ENCODE data around the gene NELL1. TPM values are rescaled to one million over a fixed set of nuclear protein-coding genes. Genes with fewer than 3 reads are reported as not detected.

NELL1 gene
- total and polyA plus RNA-seq, 2 experiments from 2014 or later: not detected

DNA sequence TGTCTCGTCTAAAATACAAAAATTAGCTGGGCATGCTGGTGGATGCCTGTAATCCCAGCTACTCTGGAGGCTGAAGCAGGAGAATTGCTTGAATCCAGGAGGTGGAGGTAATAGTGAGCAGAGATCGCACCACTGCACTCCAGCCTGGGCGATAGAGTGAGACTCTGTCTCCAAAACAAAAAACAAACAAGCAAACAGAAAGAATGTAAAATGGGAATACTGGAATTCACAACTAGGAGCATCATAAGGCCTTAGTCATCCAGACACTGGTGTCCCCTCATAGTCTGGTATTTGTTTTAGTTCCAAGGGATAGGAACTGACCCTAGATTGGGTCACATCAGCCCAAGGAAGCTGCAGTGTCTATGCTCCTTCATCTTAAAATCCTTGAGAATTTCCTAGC lies 520.8 kb downstream of the NELL1 start:
- in situ Hi-C loops (cut with MboI): no loop called here
- no peak for DNase-seq
- H3K79me2 ChIP-seq (ENCODE audit: insufficient read depth): no peaks in the 10 kb centered on the region
- no peak for TF ChIP-seq EZH2 (IDR thresholded peaks at IDR 0.05; ENCODE audit: insufficient read depth, poor library complexity, severe bottlenecking)
- no peak for TF ChIP-seq EZH2phosphoT487 (IDR thresholded peaks at IDR 0.05; ENCODE audit: insufficient read depth, low read depth)
- WGBS, 2 experiments (ENCODE audit: low coverage in 1 of 2, low lambda C conversion rate in 2 of 2, missing lambda C conversion rate in 2 of 2): 37 to 45% methylated on average over 3 of the region's 3 CpGs
- no peaks in the 10 kb centered on the region for H3K27me3 ChIP-seq (replicated peaks; ENCODE audit: insufficient read depth)
- H3F3A ChIP-seq (ENCODE audit: insufficient read depth): no peaks in the 10 kb centered on the region
- no peak overlapping the region for H2AFZ ChIP-seq
- no peak overlapping the region for H3K9ac ChIP-seq
- no peaks in the 10 kb centered on the region for H3K9me2 ChIP-seq (ENCODE audit: insufficient read depth)
- no peak overlapping the region for H3K27ac ChIP-seq
- H3K4me1 ChIP-seq (ENCODE audit: insufficient read depth): no peaks in the 10 kb centered on the region
- no peak overlapping the region for H3K4me3 ChIP-seq
- no peaks in the 10 kb centered on the region for H3K9me3 ChIP-seq (ENCODE audit: low read depth)
- no peak overlapping the region for H3K4me2 ChIP-seq (ENCODE audit: unreplicated experiment)
- no peaks in the 10 kb centered on the region for H3K36me3 ChIP-seq (ENCODE audit: low read depth)
- no peaks in the 10 kb centered on the region for H4K20me1 ChIP-seq (ENCODE audit: insufficient read depth)

DNA sequence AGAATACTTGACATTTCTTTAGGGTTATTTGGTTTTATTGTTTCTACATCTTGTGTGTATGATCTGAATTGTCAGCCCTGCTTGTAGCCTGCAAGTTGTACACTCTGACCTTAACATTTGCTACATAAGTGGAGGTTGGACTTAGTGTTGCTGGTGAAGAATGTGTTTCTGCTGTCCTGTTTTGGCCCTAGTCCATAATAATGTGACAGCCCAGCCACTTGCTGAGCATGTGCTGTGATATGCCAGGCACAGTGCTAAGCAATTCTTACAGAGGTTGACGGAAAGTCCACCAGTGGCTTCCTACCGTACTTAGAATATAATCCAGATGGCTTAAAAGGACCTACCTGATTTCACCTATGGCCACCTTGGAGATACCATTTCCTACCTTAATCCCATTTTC lies 526.6 kb downstream of the NELL1 start:
- H3K4me2 ChIP-seq (ENCODE audit: unreplicated experiment): no peak overlapping the region
- H3K27ac ChIP-seq: no peak overlapping the region
- no peak for DNase-seq
- H3K79me2 ChIP-seq (ENCODE audit: insufficient read depth): no peaks in the 10 kb centered on the region
- H3K27me3 ChIP-seq (replicated peaks; ENCODE audit: insufficient read depth): no peaks in the 10 kb centered on the region
- in situ Hi-C loops (cut with MboI): no loop called here
- no peak for TF ChIP-seq EZH2phosphoT487 (IDR thresholded peaks at IDR 0.05; ENCODE audit: insufficient read depth, low read depth)
- no peak for TF ChIP-seq EZH2 (IDR thresholded peaks at IDR 0.05; ENCODE audit: insufficient read depth, poor library complexity, severe bottlenecking)
- H3K9ac ChIP-seq: no peak overlapping the region
- WGBS, 2 experiments (ENCODE audit: low coverage in 1 of 2, low lambda C conversion rate in 2 of 2, missing lambda C conversion rate in 2 of 2): 22 to 28% methylated on average over 2 of the region's 2 CpGs
- H3K36me3 ChIP-seq (ENCODE audit: low read depth): no peaks in the 10 kb centered on the region
- H4K20me1 ChIP-seq (ENCODE audit: insufficient read depth): no peaks in the 10 kb centered on the region
- H3K9me2 ChIP-seq (ENCODE audit: insufficient read depth): no peaks in the 10 kb centered on the region
- no peaks in the 10 kb centered on the region for H3F3A ChIP-seq (ENCODE audit: insufficient read depth)
- no peak overlapping the region for H2AFZ ChIP-seq
- H3K4me1 ChIP-seq (ENCODE audit: insufficient read depth): no peaks in the 10 kb centered on the region
- H3K4me3 ChIP-seq: no peak overlapping the region
- no peaks in the 10 kb centered on the region for H3K9me3 ChIP-seq (ENCODE audit: low read depth)

DNA sequence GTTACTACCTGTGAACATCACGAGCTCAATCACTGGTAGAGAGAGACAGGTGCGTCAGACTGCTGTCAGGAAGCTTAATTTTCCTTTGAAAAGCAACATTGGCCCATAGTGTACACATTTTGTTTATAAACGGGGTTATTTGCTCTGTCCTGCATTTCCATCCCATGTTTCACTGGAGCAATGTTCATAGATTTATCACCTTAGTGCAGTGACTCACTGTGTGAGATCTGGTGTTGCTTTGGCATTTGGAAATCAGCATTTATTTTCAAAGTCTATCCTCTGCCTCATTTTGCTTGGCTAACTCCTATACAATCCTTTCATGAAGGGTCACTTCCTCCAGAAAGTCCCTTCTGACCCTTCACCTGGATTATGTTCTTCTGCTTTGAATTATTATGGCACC lies 529.1 kb downstream of the NELL1 start:
- TF ChIP-seq EZH2phosphoT487 (IDR thresholded peaks at IDR 0.05; ENCODE audit: insufficient read depth, low read depth) (no peak), EZH2 (IDR thresholded peaks at IDR 0.05; ENCODE audit: insufficient read depth, poor library complexity, severe bottlenecking) (no peak)
- Histone ChIP-seq H3F3A (ENCODE audit: insufficient read depth) (no peaks in the 10 kb centered on the region), H2AFZ (no peak overlapping the region), H3K9me3 (ENCODE audit: low read depth) (no peaks in the 10 kb centered on the region), H3K79me2 (ENCODE audit: insufficient read depth) (no peaks in the 10 kb centered on the region), H4K20me1 (ENCODE audit: insufficient read depth) (no peaks in the 10 kb centered on the region), H3K27ac (no peak overlapping the region), H3K9ac (no peak overlapping the region), H3K4me1 (ENCODE audit: insufficient read depth) (no peaks in the 10 kb centered on the region), H3K9me2 (ENCODE audit: insufficient read depth) (no peaks in the 10 kb centered on the region), H3K27me3 (replicated peaks; ENCODE audit: insufficient read depth) (no peaks in the 10 kb centered on the region), H3K4me2 (ENCODE audit: unreplicated experiment) (no peak overlapping the region), H3K36me3 (ENCODE audit: low read depth) (no peaks in the 10 kb centered on the region), H3K4me3 (no peak overlapping the region)
- no peak for DNase-seq
- in situ Hi-C loops (cut with MboI): no loop called here
- 11 to 13% methylated on average over 3 of the region's 3 CpGs for WGBS, 2 experiments (ENCODE audit: low coverage in 1 of 2, low lambda C conversion rate in 2 of 2, missing lambda C conversion rate in 2 of 2)

DNA sequence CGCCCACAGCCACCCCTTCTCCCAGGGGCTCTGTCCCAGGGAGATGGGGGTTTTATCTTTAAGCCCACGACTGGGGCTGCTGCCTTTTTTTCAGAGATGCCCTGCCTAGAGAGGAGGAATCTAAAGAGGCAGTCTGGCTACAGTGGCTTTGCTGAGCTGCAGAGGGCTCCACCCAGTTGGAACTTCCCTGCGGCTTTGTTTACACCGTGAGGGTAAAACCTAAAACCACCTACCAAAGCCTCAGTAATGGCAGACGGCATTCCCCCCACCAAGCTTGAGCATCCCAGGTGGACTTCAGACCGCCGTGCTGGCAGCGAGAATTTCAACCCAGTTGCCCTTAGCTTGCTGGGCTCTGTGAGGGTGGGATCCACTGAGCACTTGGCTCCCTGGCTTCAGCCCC lies 535.8 kb downstream of the NELL1 start:
- H3K9ac ChIP-seq: no peak overlapping the region
- DNase-seq: no peak
- H3K36me3 ChIP-seq (ENCODE audit: low read depth): no peaks in the 10 kb centered on the region
- H2AFZ ChIP-seq: no peak overlapping the region
- no peaks in the 10 kb centered on the region for H3F3A ChIP-seq (ENCODE audit: insufficient read depth)
- no peak overlapping the region for H3K4me2 ChIP-seq (ENCODE audit: unreplicated experiment)
- H3K4me1 ChIP-seq (ENCODE audit: insufficient read depth): no peaks in the 10 kb centered on the region
- H3K27me3 ChIP-seq (replicated peaks; ENCODE audit: insufficient read depth): no peaks in the 10 kb centered on the region
- TF ChIP-seq EZH2 (IDR thresholded peaks at IDR 0.05; ENCODE audit: insufficient read depth, poor library complexity, severe bottlenecking) (no peak), EZH2phosphoT487 (IDR thresholded peaks at IDR 0.05; ENCODE audit: insufficient read depth, low read depth) (no peak)
- no peak overlapping the region for H3K4me3 ChIP-seq
- H3K27ac ChIP-seq: no peak overlapping the region
- H3K79me2 ChIP-seq (ENCODE audit: insufficient read depth): no peaks in the 10 kb centered on the region
- WGBS, 2 experiments (ENCODE audit: low coverage in 1 of 2, low lambda C conversion rate in 2 of 2, missing lambda C conversion rate in 2 of 2): 49 to 53% methylated on average over 7 to 8 of the region's 8 CpGs
- in situ Hi-C loops (cut with MboI): no loop called here
- H3K9me3 ChIP-seq (ENCODE audit: low read depth): no peaks in the 10 kb centered on the region
- no peaks in the 10 kb centered on the region for H3K9me2 ChIP-seq (ENCODE audit: insufficient read depth)
- no peaks in the 10 kb centered on the region for H4K20me1 ChIP-seq (ENCODE audit: insufficient read depth)

DNA sequence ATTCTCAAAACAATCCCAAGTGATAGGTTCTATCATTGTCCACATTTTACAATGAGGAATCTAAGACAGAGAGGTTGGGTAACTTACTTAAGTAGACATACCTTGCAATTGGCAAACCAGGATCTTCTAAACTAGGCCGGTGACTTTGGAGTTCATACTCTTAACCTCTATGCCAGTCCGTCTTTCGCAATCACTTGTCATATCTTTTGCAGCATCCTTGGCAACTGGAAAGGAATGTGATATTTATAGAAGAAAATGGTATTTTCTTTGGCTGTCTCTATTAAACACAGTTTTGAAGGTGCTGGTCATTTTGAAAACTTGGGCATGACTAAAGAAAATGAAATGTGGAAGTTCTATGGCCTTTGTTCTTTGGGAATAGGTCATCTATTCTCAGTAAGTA lies 556.5 kb downstream of the NELL1 start:
- TF ChIP-seq EZH2phosphoT487 (IDR thresholded peaks at IDR 0.05; ENCODE audit: insufficient read depth, low read depth) (no peak), EZH2 (IDR thresholded peaks at IDR 0.05; ENCODE audit: insufficient read depth, poor library complexity, severe bottlenecking) (no peak)
- Histone ChIP-seq H3F3A (ENCODE audit: insufficient read depth) (no peaks in the 10 kb centered on the region), H3K4me1 (ENCODE audit: insufficient read depth) (no peaks in the 10 kb centered on the region), H3K9ac (no peak overlapping the region), H3K4me2 (ENCODE audit: unreplicated experiment) (no peak overlapping the region), H3K9me2 (ENCODE audit: insufficient read depth) (no peaks in the 10 kb centered on the region), H3K9me3 (ENCODE audit: low read depth) (no peaks in the 10 kb centered on the region), H3K27ac (no peak overlapping the region), H3K27me3 (replicated peaks; ENCODE audit: insufficient read depth) (no peaks in the 10 kb centered on the region), H4K20me1 (ENCODE audit: insufficient read depth) (no peaks in the 10 kb centered on the region), H3K79me2 (ENCODE audit: insufficient read depth) (no peaks in the 10 kb centered on the region), H2AFZ (no peak overlapping the region), H3K36me3 (ENCODE audit: low read depth) (no peaks in the 10 kb centered on the region), H3K4me3 (no peak overlapping the region)
- WGBS, 2 experiments (ENCODE audit: low coverage in 1 of 2, low lambda C conversion rate in 2 of 2, missing lambda C conversion rate in 2 of 2): 64 to 69% methylated on average over 3 of the region's 3 CpGs
- DNase-seq: no peak
- in situ Hi-C loops (cut with MboI): no loop called here
